HG02623 (cell line): ENCODE results near the gene TUNAR.

ENCODE experiments used
- ATAC-seq: cut with Tn5 transposase; IDR thresholded peaks from one replicate; pipeline ENCODE4 v1.9.1; 2021; ENCODE audit warnings: moderate library complexity; ENCODE audit not compliant: unreplicated experiment

Gene TUNAR

GRCh38 chr14:95871531-95871930, 5.1 kb upstream of the TUNAR start:
- ATAC-seq = no peak

DNA sequence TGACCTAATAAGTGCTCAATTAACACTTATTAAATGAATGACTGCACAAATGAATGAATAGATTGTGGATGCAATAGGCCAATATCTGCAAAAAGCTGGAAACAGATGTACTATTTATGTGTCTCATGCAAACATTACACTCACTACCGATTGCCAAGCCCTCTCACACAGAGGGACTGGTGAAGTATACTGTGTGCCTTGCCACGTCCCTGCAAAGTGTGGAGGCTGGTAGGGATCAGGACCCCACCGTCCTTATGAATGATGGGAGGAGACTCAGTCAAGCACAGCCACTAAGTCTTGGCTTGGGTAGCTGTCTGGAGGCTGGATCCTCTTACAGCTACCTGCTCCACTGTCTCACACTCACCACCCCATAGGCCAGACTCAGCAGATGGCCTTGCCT, 3.9 kb upstream of the TUNAR start:
- ATAC-seq = no peak

- no peak for ATAC-seq
These were observed 536 bp upstream of the TUNAR start for GRCh38 chr14:95875831-95876760.

GRCh38 chr14:95877633-95878032, 1.0 kb downstream of the TUNAR start:
- no peak for ATAC-seq

GRCh38 chr14:95884377-95884776, 7.7 kb downstream of the TUNAR start:
- no peak for ATAC-seq

DNA sequence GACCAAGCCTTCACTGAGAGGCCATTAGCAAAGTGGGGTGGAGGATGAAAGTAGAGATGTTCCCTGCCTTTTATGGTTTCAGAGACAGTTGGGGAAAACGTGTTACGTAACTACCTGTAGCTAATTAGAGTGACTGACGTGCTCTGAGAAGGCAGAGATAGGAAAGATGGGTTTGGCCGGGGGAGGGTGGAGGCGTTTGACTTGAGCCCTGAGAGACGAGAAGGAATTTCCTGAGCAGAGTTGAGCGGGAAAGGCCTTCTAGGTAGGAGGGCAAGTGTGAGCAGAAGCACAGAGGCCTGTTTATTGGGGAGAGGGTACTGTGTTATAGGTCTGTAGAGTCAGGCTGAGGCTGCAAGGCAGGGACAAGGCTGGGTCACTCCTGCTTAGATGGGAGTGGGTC, 8.6 kb downstream of the TUNAR start:
- ATAC-seq = no peak

DNA sequence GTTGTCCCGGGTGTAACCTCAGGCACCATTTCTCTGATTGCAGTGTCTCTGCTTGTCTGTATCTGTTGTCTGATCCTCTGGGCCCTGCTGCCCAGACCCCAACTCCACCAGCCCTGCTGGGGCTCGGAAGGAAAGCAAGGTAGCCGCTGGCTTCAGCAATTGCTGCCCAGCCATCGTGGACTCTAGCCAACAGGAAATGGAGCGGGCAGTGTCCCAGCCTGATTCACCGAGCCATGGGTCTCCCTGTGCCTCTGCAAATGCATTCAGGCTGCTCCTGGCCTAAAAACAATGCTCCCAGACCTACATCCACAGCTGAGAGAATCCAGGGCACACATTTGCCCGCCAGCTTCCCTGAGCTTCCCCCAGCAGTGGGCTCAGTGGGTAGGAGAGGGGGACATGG, 9.2 kb downstream of the TUNAR start:
- ATAC-seq = no peak

DNA sequence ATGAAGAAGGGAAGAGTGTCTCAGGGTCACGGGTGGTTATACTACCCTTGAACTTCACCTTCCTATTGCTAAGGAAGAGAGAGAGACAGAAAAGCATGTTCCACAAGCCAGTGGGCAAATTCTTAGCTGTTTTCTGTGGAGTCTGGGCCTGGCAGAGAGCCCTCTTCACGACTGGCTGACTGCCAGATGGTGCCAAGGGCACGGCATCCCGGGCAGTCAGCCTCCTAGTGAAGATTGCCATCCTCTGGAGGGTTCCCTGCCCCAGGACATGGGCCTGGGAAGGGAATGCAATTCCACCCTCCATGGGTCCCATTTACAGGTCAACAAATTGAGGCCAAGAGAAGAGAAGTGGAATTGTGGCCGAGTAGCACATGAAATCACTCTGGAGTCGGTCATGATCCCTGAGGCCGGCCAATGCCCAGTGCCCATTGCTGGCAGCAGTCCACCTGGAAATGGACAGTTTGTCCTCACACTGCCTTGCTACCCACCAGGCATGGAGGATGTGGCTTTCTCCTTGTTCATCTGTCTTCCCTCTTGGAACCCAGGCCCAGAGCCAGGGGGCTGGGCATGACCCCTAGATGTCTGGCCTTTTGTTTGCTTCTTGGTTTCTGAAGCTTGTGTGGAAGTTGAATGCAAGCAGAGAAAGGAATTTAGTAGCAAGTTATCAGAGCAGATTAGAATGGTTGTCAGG, 9.9 kb downstream of the TUNAR start:
- no peak for ATAC-seq

DNA sequence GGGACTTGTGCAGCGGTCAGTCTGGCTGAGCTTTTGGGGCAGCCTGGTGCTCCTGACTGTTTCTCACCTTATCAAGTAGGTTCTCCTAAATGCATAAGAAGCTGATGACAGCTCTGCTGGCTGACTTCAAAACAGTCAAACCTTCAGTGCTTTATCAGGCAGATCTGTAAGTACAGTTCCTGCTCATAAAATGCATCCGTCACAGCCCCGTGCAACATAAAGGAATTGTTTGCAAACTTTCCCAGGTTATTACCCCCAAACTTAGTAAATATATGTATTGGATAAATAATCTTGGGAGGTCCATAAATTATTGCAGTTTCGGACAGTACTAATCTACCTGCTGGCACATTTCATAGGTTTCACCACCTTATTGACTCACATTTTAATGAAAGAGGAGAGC, 10.7 kb downstream of the TUNAR start:
- ATAC-seq = no peak

- no peak for ATAC-seq
These were observed 12.8 kb downstream of the TUNAR start for GRCh38 chr14:95889236-95889979.

GRCh38 chr14:95891742-95892141, 15.1 kb downstream of the TUNAR start:
- no peak for ATAC-seq

- no peak for ATAC-seq
These were observed 15.5 kb downstream of the TUNAR start for GRCh38 chr14:95892142-95892541.

DNA sequence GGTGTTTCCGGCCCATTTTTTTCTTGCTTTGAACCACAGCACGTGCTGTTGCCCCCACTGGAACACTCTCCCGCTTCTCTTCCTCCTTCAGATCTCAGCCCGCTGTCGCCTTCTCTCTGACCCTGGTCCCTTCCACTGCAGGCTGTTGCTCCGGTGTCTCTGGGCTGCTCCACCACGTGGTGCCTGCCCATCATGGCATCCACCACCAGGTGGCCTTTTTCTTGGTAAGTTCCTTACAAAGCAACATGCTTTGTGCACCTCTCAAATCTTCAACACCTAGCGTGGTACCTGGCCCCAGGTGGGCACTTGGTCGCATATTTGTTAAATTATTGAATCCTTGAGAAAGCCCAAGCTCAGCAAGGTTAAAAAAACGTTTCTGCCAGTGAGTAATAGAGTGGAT, 19.1 kb downstream of the TUNAR start:
- ATAC-seq = no peak

GRCh38 chr14:95896498-95897135, 20.0 kb downstream of the TUNAR start:
- ATAC-seq = no peak

DNA sequence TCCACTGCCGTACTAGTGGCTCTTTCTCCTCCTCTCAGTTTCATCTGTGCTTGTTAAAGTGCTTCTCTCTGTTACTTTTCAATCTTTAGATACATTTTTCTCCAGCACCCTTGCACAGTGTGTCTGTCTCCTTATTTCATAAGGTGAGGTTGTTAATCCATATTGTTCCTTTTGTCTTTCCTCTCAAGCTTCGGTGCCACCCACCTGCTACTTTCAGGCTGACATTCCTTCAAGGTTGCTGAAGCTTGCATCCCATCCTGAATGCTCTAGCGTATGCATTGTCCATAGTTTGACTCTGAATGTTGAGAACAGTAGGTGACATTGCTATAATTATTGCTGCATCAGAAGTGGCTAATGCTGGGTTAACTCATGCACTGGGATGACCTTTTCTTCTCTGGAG, 20.6 kb downstream of the TUNAR start:
- no peak for ATAC-seq

GRCh38 chr14:95901054-95901453, 24.4 kb downstream of the TUNAR start:
- ATAC-seq = no peak

DNA sequence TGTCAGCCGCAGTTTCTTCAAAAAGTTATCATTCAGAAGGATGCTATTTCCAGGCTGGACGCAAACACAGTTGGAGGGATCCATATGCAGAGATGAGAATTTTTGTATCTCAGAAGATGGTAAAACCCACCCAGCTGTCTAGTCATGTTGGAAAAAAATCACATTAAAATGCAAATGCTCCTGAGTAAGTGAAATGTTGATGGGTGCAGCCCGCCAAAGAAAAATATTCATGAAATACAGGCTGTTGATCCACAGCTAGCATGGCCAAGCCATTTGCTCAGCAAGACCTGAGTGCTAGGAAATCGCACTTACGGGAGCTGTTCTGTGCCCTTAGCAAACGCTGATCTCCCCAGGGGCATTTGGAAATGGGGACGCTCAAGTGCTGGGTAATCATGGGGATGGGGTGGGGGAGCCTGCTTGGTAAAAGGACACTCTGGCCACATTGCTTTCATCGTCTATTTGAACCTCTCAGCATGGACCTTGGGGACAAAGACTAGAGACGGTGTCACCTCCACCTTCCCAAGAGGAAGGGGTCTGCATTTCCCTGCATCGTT, 25.7 kb downstream of the TUNAR start:
- ATAC-seq = no peak

GRCh38 chr14:95903165-95903564, 26.5 kb downstream of the TUNAR start:
- no peak for ATAC-seq

DNA sequence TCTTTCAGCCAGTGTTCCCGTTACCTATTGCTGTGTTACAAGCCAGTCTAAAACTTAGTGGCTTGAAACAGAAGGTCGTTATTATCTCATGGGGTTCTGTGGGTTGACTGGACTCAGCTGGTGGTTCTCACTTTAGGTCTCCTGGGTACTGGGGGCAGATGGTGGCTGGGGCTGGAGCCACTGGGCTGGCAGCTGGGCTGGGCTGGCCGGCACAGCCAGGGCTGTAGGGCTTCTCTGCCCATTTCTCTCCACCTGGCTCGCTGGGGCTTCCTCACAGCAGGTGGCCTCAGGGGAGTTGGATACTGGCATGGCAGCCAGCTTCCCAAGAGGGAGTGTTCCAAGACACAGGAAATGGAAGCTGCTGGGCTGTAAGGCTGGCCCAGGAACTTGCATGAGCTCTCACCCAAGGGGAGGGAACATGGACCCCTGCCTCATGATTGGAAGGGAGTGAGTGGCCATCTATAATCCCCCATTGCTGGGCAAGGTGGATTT, 27.0 kb downstream of the TUNAR start:
- no peak for ATAC-seq

DNA sequence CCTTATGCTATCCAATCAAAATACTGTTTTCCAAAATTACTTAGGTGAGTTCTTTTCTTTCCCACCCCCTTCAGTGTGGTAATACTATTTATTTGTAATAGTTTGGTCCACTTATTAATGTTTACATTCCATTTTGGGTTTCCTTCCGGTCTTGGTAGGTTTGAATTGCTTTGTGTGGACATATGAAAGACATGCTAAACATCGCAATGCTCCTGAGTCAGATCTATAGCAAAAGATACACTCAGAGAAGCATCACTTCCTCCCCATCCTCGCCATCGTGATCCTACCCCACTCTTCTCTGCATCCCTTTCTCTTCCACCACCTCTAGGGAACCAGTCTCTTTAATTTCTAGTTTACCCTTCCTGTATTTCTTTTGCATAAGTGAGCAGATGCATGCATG, 30.0 kb downstream of the TUNAR start:
- no peak for ATAC-seq

DNA sequence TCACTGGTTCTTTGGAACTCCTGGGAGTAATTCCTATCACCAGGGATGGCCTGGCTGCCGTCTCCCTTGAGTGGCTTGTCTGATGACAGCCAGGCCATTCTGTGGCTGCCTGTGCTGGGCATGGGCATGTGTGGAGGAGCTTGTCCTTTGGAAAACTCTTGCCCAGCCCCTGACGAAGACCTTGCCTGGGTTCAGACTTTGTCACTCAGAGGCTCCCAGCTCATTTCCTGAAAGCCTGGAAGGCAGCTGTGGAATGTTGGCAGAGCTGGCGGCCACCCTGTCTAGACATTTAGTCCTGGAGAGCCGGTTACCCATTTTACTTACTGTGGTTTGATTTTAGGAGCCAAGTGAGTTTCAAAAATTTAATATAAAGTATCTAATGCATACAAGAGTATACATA, 34.0 kb downstream of the TUNAR start:
- no peak for ATAC-seq
